Liver (tissue), 9 donors: ENCODE results near the gene RTN1. TPM values are rescaled to one million over a fixed set of nuclear protein-coding genes. Genes with fewer than 3 reads are reported as not detected.

ENCODE experiments used
- DNase-seq: peaks from one replicate; pipeline ENCODE4 v3.0.0-alpha.2; 2017; ENCODE audit warnings: low spot score
- H3K27ac ChIP-seq, 2 donors: one replicate each; pipeline ENCODE4 v1.7.0; 2013; ENCODE audit warnings: inconsistent platforms in 2 of 2, low read length in 2 of 2, control low read depth in 1 of 2, low read depth in 1 of 2, mild to moderate bottlenecking in 1 of 2
- H3K27me3 ChIP-seq, 4 donors: one replicate each; pipeline versions ENCODE4 v1.6.1 to v1.7.0; 2013; ENCODE audit warnings: low read length in 3 of 4, inconsistent platforms in 1 of 4, mild to moderate bottlenecking in 1 of 4, moderate library complexity in 1 of 4; ENCODE audit not compliant: control insufficient read depth in 4 of 4, insufficient read depth in 4 of 4
- H3K36me3 ChIP-seq, 4 donors: one replicate each; pipeline versions ENCODE4 v1.6.1 to v1.7.0; 2013; ENCODE audit warnings: low read length in 3 of 4, mild to moderate bottlenecking in 3 of 4, low read depth in 1 of 4, moderate library complexity in 1 of 4; ENCODE audit not compliant: control insufficient read depth in 4 of 4, insufficient read depth in 3 of 4
- H3K4me1 ChIP-seq, 4 donors: one replicate each; pipeline versions ENCODE4 v1.6.1 to v1.7.0; 2013; ENCODE audit warnings: low read length in 3 of 4, mild to moderate bottlenecking in 3 of 4, moderate library complexity in 1 of 4; ENCODE audit not compliant: control insufficient read depth in 4 of 4, insufficient read depth in 4 of 4
- H3K4me3 ChIP-seq, 3 donors: one replicate each; pipeline versions ENCODE4 v1.6.1 to v1.7.0; 2013; ENCODE audit warnings: low read length in 3 of 3, control low read depth in 1 of 3, low read depth in 1 of 3, mild to moderate bottlenecking in 1 of 3
- H3K9ac ChIP-seq, 2 donors: one replicate each; pipeline ENCODE4 v1.7.0; 2013; ENCODE audit warnings: low read length in 2 of 2, mild to moderate bottlenecking in 2 of 2, moderate library complexity in 2 of 2, control low read depth in 1 of 2, low read depth in 1 of 2
- H3K9me3 ChIP-seq, 4 donors: one replicate each; pipeline versions ENCODE4 v1.6.1 to v1.7.0; 2013; ENCODE audit warnings: low read length in 3 of 4; ENCODE audit not compliant: control insufficient read depth in 4 of 4
- ATF3 ChIP-seq: IDR thresholded peaks from 2 replicates; pipeline ENCODE4 v1.6.1; 2016; ENCODE audit warnings: antibody characterized with exemption
- CTCF ChIP-seq: fragments of 150-350 bp; IDR thresholded peaks from 2 replicates; pipeline ENCODE4 v1.5.1; 2017; ENCODE audit warnings: improper control_type of control experiment, low read depth, low read length; ENCODE audit not compliant: missing input control
- FOXA1 ChIP-seq: IDR thresholded peaks from 2 replicates; pipeline ENCODE4 v1.6.1; 2016; ENCODE audit warnings: antibody characterized with exemption
- FOXA2 ChIP-seq: IDR thresholded peaks from 2 replicates; pipeline ENCODE4 v1.6.1; 2016; ENCODE audit warnings: antibody characterized with exemption
- HNF4A ChIP-seq, 2 donors: conservative IDR thresholded peaks; 2 replicates each; pipeline ENCODE4 v1.6.1; 2016; ENCODE audit warnings: antibody characterized with exemption in 2 of 2, mild to moderate bottlenecking in 2 of 2
- HNF4G ChIP-seq: IDR thresholded peaks from 2 replicates; pipeline ENCODE4 v1.6.1; 2016; ENCODE audit warnings: antibody characterized with exemption
- JUND ChIP-seq, 2 donors: IDR thresholded peaks; 2 replicates each; pipeline ENCODE4 v1.6.1; 2016; ENCODE audit warnings: antibody characterized with exemption in 2 of 2
- NR2F2 ChIP-seq: IDR thresholded peaks from 2 replicates; pipeline ENCODE4 v1.6.1; 2016; ENCODE audit warnings: antibody characterized with exemption
- RAD21 ChIP-seq, 2 donors: IDR thresholded peaks; 2 replicates each; pipeline ENCODE4 v1.6.1; 2016; ENCODE audit warnings: antibody characterized with exemption in 2 of 2, mild to moderate bottlenecking in 2 of 2
- REST ChIP-seq: IDR thresholded peaks from 2 replicates; pipeline ENCODE4 v1.6.1; 2016; ENCODE audit warnings: antibody characterized with exemption, mild to moderate bottlenecking
- SP1 ChIP-seq: IDR thresholded peaks from 2 replicates; pipeline ENCODE4 v1.6.1; 2018; ENCODE audit warnings: antibody characterized with exemption, mild to moderate bottlenecking
- TAF1 ChIP-seq: conservative IDR thresholded peaks from 2 replicates; pipeline ENCODE4 v1.6.1; 2016; ENCODE audit warnings: antibody characterized with exemption, mild to moderate bottlenecking
- YY1 ChIP-seq: IDR thresholded peaks from 2 replicates; pipeline ENCODE4 v1.6.1; 2016; ENCODE audit warnings: antibody characterized with exemption, mild to moderate bottlenecking
- WGBS: extraction: QIAGEN DNeasy Blood & Tissue Kit; methylation state at CpG from one replicate; pipeline ENCODE4 v1.1.7; 2013; 5-methylcytosine and 5-hydroxymethylcytosine counted together
- polyA plus RNA-seq, 2 donors: library from polyadenylated mRNA; stranded (reverse) in 1 of 2; unstranded in 1 of 2; fragments of 200-250 nt in 1 of 2; fragments of >200 nt in 1 of 2; fragmentation: Nextera tagmentation in 1 of 2; extraction: Ambion mirVana in 1 of 2; gene quantifications; one replicate each; pipeline versions ENCODE4 v1.2.1 to v1.2.3, GENCODE V29; 2013 to 2015
- total RNA-seq, 2 donors: library from RNA; depleted of rRNA; stranded (reverse); fragments of >200 nt; gene quantifications; one replicate each; pipeline ENCODE4 v1.2.3, GENCODE V29; 2014
- donor health status: healthy.
- donor health status: healthy.
- donor health status: healthy.
- donor health status: healthy.
- donor health status: healthy.

Gene RTN1
- total and polyA plus RNA-seq, 4 donors = 0.08 to 1.8 (median 0.37) TPM

GRCh38 chr14:59570122-59570521, 300.5 kb downstream of the RTN1 start (continued):
- TF ChIP-seq NR2F2 (no peak), RAD21 (IDR thresholded peaks at IDR 0.05) (no peak), YY1 (no peak), JUND (IDR thresholded peaks at IDR 0.05) (no peak), FOXA1 (no peak), TAF1 (no peak), REST (no peak)

GRCh38 chr14:59566725-59567124, 303.9 kb downstream of the RTN1 start:
- WGBS = 68% methylated on average over 3 of the region's 3 CpGs
- Histone ChIP-seq H3K9ac (no peak overlapping the region), H3K27me3 (peaks cover 0 to 5% (median 4%) of the 10 kb centered on the region in 4 donors), H3K9me3 (no peaks in the 10 kb centered on the region), H3K4me3 (no peak overlapping the region), H3K36me3 (no peaks in the 10 kb centered on the region), H3K4me1 (no peaks in the 10 kb centered on the region), H3K27ac (no peak overlapping the region)
- DNase-seq = no peak
- TF ChIP-seq HNF4G (no peak), SP1 (no peak), TAF1 (no peak), HNF4A (conservative IDR thresholded peaks at IDR 0.05) (no peak), FOXA2 (no peak), FOXA1 (no peak), CTCF (no peak), YY1 (no peak), REST (no peak), RAD21 (IDR thresholded peaks at IDR 0.05) (no peak), JUND (IDR thresholded peaks at IDR 0.05) (no peak), NR2F2 (no peak), ATF3 (no peak)
